Subcutaneous abdominal adipose tissue (tissue), 5 donors: ENCODE data around the gene SARS1.

Experiments
- H3K27ac ChIP-seq: one replicate; pipeline ENCODE4 v1.7.0; 2013; ENCODE audit warnings: low read depth, mild to moderate bottlenecking, inconsistent platforms, low read length, moderate library complexity
- H3K27me3 ChIP-seq, 5 donors: one replicate each; pipeline ENCODE4 v1.7.0; 2013; ENCODE audit warnings: low read length in 5 of 5, inconsistent platforms in 1 of 5; ENCODE audit not compliant: control insufficient read depth in 5 of 5, insufficient read depth in 4 of 5
- H3K36me3 ChIP-seq, 5 donors: one replicate each; pipeline ENCODE4 v1.7.0; 2013; ENCODE audit warnings: low read length in 5 of 5; ENCODE audit not compliant: control insufficient read depth in 5 of 5, insufficient read depth in 5 of 5
- H3K4me1 ChIP-seq, 5 donors: one replicate each; pipeline ENCODE4 v1.7.0; 2013; ENCODE audit warnings: low read length in 5 of 5, mild to moderate bottlenecking in 3 of 5, moderate library complexity in 1 of 5; ENCODE audit not compliant: control insufficient read depth in 5 of 5, insufficient read depth in 5 of 5
- H3K4me3 ChIP-seq, 5 donors: one replicate each; pipeline ENCODE4 v1.7.0; 2013; ENCODE audit warnings: low read length in 5 of 5, low read depth in 1 of 5
- H3K9ac ChIP-seq, 5 donors: one replicate each; pipeline ENCODE4 v1.7.0; 2013; ENCODE audit warnings: low read length in 5 of 5, mild to moderate bottlenecking in 4 of 5, moderate library complexity in 3 of 5
- H3K9me3 ChIP-seq, 5 donors: one replicate each; pipeline ENCODE4 v1.7.0; 2013; ENCODE audit warnings: low read length in 5 of 5; ENCODE audit not compliant: control insufficient read depth in 5 of 5
- donor health status: healthy.
- donor health status: healthy.
- donor health status: healthy.
- donor health status: healthy.
- donor health status: healthy.

SARS1 gene

DNA sequence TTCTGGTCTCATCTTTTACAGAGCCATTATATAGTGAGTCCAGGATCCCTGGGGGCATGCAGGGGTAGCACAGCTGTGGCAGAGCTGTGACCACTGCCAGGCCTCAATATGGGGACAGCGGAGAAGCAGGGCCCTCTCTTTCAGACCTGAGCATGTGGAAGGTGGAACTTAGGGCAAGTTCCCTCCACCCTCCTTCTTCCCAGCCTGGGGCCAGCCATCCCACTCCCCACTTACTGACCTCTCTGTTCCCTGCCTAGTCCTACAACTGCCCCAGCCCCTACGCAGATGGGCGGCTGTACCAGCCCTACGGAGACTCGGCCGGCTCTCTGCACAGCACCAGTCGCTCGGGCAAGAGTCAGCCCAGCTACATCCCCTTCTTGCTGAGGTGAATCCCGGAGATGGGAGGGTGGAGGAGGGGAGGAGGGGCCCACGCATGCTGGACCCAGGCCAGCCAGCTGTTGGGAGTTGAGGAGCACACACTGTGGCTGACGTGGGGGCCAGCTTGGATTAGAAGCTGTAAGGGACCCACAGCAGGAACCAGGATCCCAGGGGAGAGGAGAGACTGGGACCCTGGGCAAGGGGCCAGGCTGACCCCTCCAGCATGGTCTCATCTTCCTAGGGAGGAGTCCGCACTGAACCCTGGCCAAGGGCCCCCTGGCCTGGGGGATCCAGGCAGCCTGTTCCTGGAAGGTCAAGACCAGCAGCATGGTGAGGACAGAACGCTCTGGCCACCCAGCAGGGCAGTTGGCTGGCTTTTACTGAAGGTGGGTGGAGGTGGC lies 58.5 kb downstream of the SARS1 start:
- peaks cover 0 to 7% (median 0%) of the 10 kb centered on the region in 5 donors for H3K36me3 ChIP-seq
- H3K9ac ChIP-seq = no peak overlapping the region
- H3K9me3 ChIP-seq = no peaks in the 10 kb centered on the region
- H3K4me1 ChIP-seq = peaks cover 0 to 13% (median 1%) of the 10 kb centered on the region in 5 donors
- H3K27me3 ChIP-seq = no peaks in the 10 kb centered on the region
- no peak overlapping the region for H3K4me3 ChIP-seq
- no peak overlapping the region for H3K27ac ChIP-seq

DNA sequence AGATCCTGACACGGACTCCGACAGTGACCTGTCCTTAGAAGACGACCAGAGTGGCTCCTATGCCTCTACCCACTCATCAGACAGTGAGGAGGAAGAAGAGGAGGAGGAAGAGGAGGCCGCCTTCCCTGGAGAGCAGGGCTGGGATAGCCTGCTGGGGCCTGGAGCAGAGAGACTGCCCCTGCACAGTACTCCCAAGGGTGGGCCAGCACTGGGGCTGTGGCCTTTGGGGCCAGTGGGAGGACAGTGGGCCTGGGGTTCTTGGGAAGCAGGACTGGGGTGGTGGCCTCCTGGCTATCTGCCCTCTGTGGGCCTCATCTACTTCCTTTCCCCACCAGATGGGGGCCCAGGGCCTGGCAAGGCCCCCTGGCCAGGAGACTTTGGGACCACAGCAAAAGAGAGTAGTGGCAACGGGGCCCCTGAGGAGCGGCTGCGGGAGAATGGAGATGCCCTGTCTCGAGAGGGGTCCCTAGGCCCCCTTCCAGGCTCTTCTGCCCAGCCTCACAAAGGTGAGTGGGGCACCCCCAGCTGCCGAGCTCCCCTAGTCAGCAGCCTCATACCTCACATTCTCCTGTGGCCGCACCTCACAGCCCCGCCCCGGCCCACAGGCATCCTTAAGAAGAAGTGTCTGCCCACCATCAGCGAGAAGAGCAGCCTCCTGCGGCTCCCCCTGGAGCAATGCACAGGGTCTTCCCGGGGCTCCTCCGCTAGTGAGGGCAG lies 59.3 kb downstream of the SARS1 start:
- Histone ChIP-seq H3K9me3 (no peaks in the 10 kb centered on the region), H3K36me3 (peaks cover 0 to 7% (median 0%) of the 10 kb centered on the region in 5 donors), H3K4me3 (no peak overlapping the region), H3K27ac (no peak overlapping the region), H3K4me1 (peaks cover 0 to 17% (median 3%) of the 10 kb centered on the region in 5 donors), H3K9ac (no peak overlapping the region), H3K27me3 (no peaks in the 10 kb centered on the region)

GRCh38 chr1:109273570-109274288 lies 60.0 kb downstream of the SARS1 start:
- Histone ChIP-seq H3K9me3 (no peaks in the 10 kb centered on the region), H3K27me3 (no peaks in the 10 kb centered on the region), H3K4me3 (no peak overlapping the region), H3K27ac (no peak overlapping the region), H3K36me3 (peaks cover 0 to 7% (median 0%) of the 10 kb centered on the region in 5 donors), H3K4me1 (peaks cover 0 to 17% (median 3%) of the 10 kb centered on the region in 5 donors), H3K9ac (no peak overlapping the region)

GRCh38 chr1:109274533-109275476 lies 61.1 kb downstream of the SARS1 start:
- H3K9me3 ChIP-seq = no peaks in the 10 kb centered on the region
- no peak overlapping the region for H3K27ac ChIP-seq
- H3K4me3 ChIP-seq = no peak overlapping the region
- H3K36me3 ChIP-seq = peaks cover 0 to 7% (median 0%) of the 10 kb centered on the region in 5 donors
- H3K27me3 ChIP-seq = no peaks in the 10 kb centered on the region
- H3K9ac ChIP-seq = no peak overlapping the region
- peaks cover 0 to 17% (median 3%) of the 10 kb centered on the region in 5 donors for H3K4me1 ChIP-seq

DNA sequence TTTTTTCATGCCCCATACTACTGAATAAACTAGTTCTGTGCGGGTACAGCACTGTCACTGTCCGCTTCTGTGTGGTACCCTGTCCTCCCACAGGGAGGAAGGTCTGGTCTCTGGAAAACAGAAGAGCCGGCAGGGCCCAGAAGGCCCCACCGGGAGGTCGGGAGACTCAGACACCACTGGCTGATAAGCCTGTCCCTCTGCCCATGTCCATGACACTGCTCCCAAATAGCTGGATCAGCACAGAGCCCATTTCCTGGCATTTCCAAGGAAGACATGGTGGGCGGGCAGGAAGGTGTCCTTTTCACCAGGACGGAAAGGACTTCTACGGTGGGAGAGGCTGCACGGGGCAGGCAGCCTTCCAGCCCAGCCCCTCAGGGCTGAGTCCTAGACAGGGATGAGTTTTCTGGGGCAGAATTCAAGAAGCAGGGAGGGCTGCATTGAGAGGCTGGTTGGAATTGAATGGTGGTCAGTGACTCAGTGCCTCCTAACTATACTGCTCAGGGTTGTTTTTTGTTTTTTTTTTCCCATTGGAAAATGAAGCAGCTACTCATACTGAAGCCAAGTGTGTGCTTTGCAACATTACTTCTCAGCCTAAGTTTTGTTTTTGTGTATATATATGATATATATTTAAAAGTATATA lies 62.1 kb downstream of the SARS1 start:
- H3K4me3 ChIP-seq = no peak overlapping the region
- peaks cover 0 to 7% (median 0%) of the 10 kb centered on the region in 5 donors for H3K36me3 ChIP-seq
- H3K27ac ChIP-seq = no peak overlapping the region
- peaks cover 0 to 17% (median 3%) of the 10 kb centered on the region in 5 donors for H3K4me1 ChIP-seq
- no peak overlapping the region for H3K9ac ChIP-seq
- H3K9me3 ChIP-seq = no peaks in the 10 kb centered on the region
- H3K27me3 ChIP-seq = no peaks in the 10 kb centered on the region

- H3K27ac ChIP-seq = no peak overlapping the region
- no peak overlapping the region for H3K4me3 ChIP-seq
- no peak overlapping the region for H3K9ac ChIP-seq
- H3K4me1 ChIP-seq = peaks cover 0 to 30% (median 16%) of the 10 kb centered on the region in 5 donors
- no peaks in the 10 kb centered on the region for H3K27me3 ChIP-seq
- no peaks in the 10 kb centered on the region for H3K36me3 ChIP-seq
- H3K9me3 ChIP-seq = no peaks in the 10 kb centered on the region
Measured at GRCh38 chr1:109277434-109278204, 63.9 kb downstream of the SARS1 start.

DNA sequence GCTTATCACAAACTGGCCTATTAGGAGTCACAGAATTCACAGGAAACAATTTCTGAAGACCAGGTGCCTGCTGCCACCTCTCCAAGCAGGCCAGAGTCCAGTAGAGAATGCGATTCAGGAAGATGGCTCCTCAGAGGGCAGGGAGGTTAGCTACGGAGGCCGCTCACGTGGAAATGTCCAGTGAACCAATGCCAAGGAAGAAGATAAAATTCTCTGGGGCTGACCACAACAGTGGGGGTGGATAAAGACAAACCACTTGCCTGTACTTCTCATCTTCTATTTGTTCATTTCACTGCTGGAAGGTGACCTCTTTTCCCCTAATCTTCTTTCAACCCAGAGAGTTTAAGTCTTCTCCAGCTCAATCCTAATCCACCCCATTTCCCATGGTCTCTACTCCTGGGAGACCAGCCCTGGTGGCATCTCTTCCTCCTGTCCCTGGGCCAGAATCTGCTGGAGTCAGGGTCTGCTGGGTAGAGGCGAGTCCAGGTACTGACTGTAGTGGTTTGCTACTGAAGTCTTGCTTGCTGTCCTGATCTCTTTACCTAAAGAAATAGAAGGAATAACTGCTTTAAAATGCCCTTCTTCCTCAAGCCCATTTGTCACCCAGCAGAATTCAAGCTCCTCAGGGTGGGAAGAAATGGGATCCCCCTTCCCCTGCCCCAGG lies 66.0 kb downstream of the SARS1 start:
- Histone ChIP-seq H3K9me3 (no peaks in the 10 kb centered on the region), H3K9ac (no peak overlapping the region), H3K4me1 (peaks cover 2 to 35% (median 26%) of the 10 kb centered on the region in 5 donors), H3K36me3 (no peaks in the 10 kb centered on the region), H3K27me3 (no peaks in the 10 kb centered on the region), H3K27ac (no peak overlapping the region), H3K4me3 (no peak overlapping the region)

- Histone ChIP-seq H3K9me3 (no peaks in the 10 kb centered on the region), H3K4me1 (peaks cover 2 to 30% (median 24%) of the 10 kb centered on the region in 5 donors), H3K36me3 (no peaks in the 10 kb centered on the region), H3K27me3 (no peaks in the 10 kb centered on the region), H3K4me3 (no peak overlapping the region), H3K27ac (no peak overlapping the region), H3K9ac (no peak overlapping the region)
Measured at GRCh38 chr1:109280862-109281261, 67.1 kb downstream of the SARS1 start.
